DND-41 (cell line): ENCODE measurements around the gene NKX3-2.
"Not testable (repeated sequence)": the region's sequence is repeated elsewhere in the genome, so short reads cannot be mapped to it uniquely, and the experiment has no call there.

Source experiments
- ATAC-seq: fragments of 200-7000 bp; cut with Tn5 transposase; 3 replicates; pipeline ENCODE4 v1.9.1; 2021; ENCODE audit warnings: low read depth; ENCODE audit not compliant: insufficient read depth
- DNase-seq: peaks from one replicate; pipeline ENCODE4 v3.0.0-alpha.2; 2020
- H2AFZ ChIP-seq: 2 replicates; pipeline ENCODE4 v1.6.0; 2012; ENCODE audit warnings: low read depth, low read length
- H3K27ac ChIP-seq: 2 replicates; pipeline ENCODE4 v1.5.1; 2012; ENCODE audit warnings: low read length, inconsistent platforms
- H3K27me3 ChIP-seq: fragments of 200-600 bp; sonication (generic); 2 replicates; pipeline ENCODE4 v1.6.0; 2012; ENCODE audit warnings: low read length, mild to moderate bottlenecking, inconsistent platforms; ENCODE audit not compliant: insufficient read depth, poor library complexity
- H3K36me3 ChIP-seq: 2 replicates; pipeline ENCODE4 v1.5.1; 2012; ENCODE audit warnings: low read length, inconsistent platforms; ENCODE audit not compliant: insufficient read depth
- H3K4me1 ChIP-seq: 2 replicates; pipeline ENCODE4 v1.5.1; 2012; ENCODE audit warnings: mild to moderate bottlenecking, low read length; ENCODE audit not compliant: insufficient read depth
- H3K4me2 ChIP-seq: 2 replicates; pipeline ENCODE4 v1.6.0; 2012; ENCODE audit warnings: mild to moderate bottlenecking, moderate library complexity, low read length, inconsistent platforms; ENCODE audit not compliant: insufficient read depth
- H3K4me3 ChIP-seq, 2 experiments: fragments of 200-600 bp in 1 of 2; shearing (Covaris generic) in 1 of 2; 2 replicates each; pipeline ENCODE4 v1.5.1; 2012 to 2016; ENCODE audit warnings: inconsistent platforms in 2 of 2, low read length in 2 of 2, mild to moderate bottlenecking in 2 of 2, low read depth in 1 of 2, moderate library complexity in 1 of 2
- H3K79me2 ChIP-seq: 2 replicates; pipeline ENCODE4 v1.6.0; 2012; ENCODE audit warnings: low read length, inconsistent platforms; ENCODE audit not compliant: insufficient read depth
- H3K9ac ChIP-seq: 2 replicates; pipeline ENCODE4 v1.6.0; 2012; ENCODE audit warnings: low read depth, mild to moderate bottlenecking, inconsistent platforms, low read length, moderate library complexity
- H3K9me3 ChIP-seq: 2 replicates; pipeline ENCODE4 v1.5.1; 2012; ENCODE audit warnings: low read length, moderate library complexity, mild to moderate bottlenecking, inconsistent platforms; ENCODE audit not compliant: insufficient read depth, severe bottlenecking
- H4K20me1 ChIP-seq: 2 replicates; pipeline ENCODE4 v1.6.0; 2012; ENCODE audit warnings: low read length; ENCODE audit not compliant: insufficient read depth
- CTCF ChIP-seq: IDR thresholded peaks from 2 replicates; pipeline ENCODE4 v1.5.1; 2012; ENCODE audit warnings: borderline replicate concordance, low read length, moderate library complexity, mild to moderate bottlenecking; ENCODE audit not compliant: poor library complexity, severe bottlenecking; ENCODE audit errors: extremely low read depth
- EZH2 ChIP-seq: IDR thresholded peaks from 3 replicates; pipeline ENCODE4 v1.6.1; 2012; ENCODE audit warnings: borderline replicate concordance, low read depth, mild to moderate bottlenecking, moderate library complexity, low read length, inconsistent platforms; ENCODE audit not compliant: severe bottlenecking

NKX3-2 gene

DNA sequence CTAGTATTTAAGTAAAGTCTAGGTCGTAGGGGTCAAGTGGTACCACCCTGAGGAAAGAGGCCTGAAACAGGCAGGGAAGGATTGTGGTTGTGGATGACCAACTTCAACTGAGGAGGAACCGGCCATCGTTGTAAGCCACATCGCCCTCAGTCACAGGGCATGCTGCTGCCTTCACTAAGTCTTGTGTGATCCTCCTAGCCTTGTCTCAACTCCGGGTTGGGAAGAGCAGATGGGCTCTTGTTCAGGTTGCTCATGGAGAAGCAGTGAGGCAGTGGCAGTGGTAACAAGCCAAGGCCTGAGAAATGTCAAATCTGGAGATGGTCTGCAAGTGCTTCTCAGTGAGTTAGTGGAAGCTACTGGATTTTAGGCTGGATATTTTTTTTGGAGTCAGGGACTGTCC is 22.8 kb upstream of the NKX3-2 start:
- no peak for TF ChIP-seq EZH2
- no peak for TF ChIP-seq CTCF
- DNase-seq = no peak
- Histone ChIP-seq H3K9ac (no peak overlapping the region), H3K4me3 (no peak overlapping the region), H3K36me3 (peaks cover 38% of the 10 kb centered on the region), H3K27ac (no peak overlapping the region), H3K79me2 (no peaks in the 10 kb centered on the region), H3K9me3 (no peaks in the 10 kb centered on the region), H2AFZ (no peak overlapping the region), H4K20me1 (no peaks in the 10 kb centered on the region), H3K27me3 (no peaks in the 10 kb centered on the region), H3K4me2 (no peak overlapping the region), H3K4me1 (no peaks in the 10 kb centered on the region)
- ATAC-seq = no peak

- no peaks in the 10 kb centered on the region for H4K20me1 ChIP-seq
- ATAC-seq = no peak
- H3K4me2 ChIP-seq = no peak overlapping the region
- peaks cover 2% of the 10 kb centered on the region; the same call in 1 of the 2 replicates for H3K36me3 ChIP-seq
- DNase-seq = no peak
- H3K27me3 ChIP-seq = no peaks in the 10 kb centered on the region
- H3K27ac ChIP-seq = no peak overlapping the region
- no peak for TF ChIP-seq EZH2
- no peak for TF ChIP-seq CTCF
- H3K4me3 ChIP-seq = no peak overlapping the region
- no peak overlapping the region for H3K9ac ChIP-seq
- H3K79me2 ChIP-seq = no peaks in the 10 kb centered on the region
- no peaks in the 10 kb centered on the region for H3K4me1 ChIP-seq
- no peaks in the 10 kb centered on the region for H3K9me3 ChIP-seq
- H2AFZ ChIP-seq = no peak overlapping the region
Measured at GRCh38 chr4:13562876-13563275, 18.6 kb upstream of the NKX3-2 start.

- no peak overlapping the region for H2AFZ ChIP-seq
- H3K9me3 ChIP-seq = no peaks in the 10 kb centered on the region
- no peaks in the 10 kb centered on the region for H3K27me3 ChIP-seq
- ATAC-seq (no peak), DNase-seq (no peak)
- no peaks in the 10 kb centered on the region for H3K79me2 ChIP-seq
- no peak overlapping the region for H3K27ac ChIP-seq
- H3K4me2 ChIP-seq = no peak overlapping the region
- H4K20me1 ChIP-seq = no peaks in the 10 kb centered on the region
- no peaks in the 10 kb centered on the region for H3K36me3 ChIP-seq
- H3K4me1 ChIP-seq = no peaks in the 10 kb centered on the region
- H3K9ac ChIP-seq = no peak overlapping the region
- TF ChIP-seq CTCF = no peak
- no peak for TF ChIP-seq EZH2
- no peak overlapping the region for H3K4me3 ChIP-seq
Measured at GRCh38 chr4:13561673-13562072, 17.4 kb upstream of the NKX3-2 start.

- not testable (repeated sequence) for H2AFZ ChIP-seq, H3K9me3 ChIP-seq, H3K4me2 ChIP-seq, H3K4me1 ChIP-seq, H3K79me2 ChIP-seq, H3K4me3 ChIP-seq, H3K27me3 ChIP-seq, H3K27ac ChIP-seq, DNase-seq, H3K9ac ChIP-seq, H4K20me1 ChIP-seq, H3K36me3 ChIP-seq, ATAC-seq
Measured at GRCh38 chr4:13560111-13560510, 15.8 kb upstream of the NKX3-2 start.
